ENCODE results near the gene IKZF2. TPM values are rescaled to one million over a fixed set of nuclear protein-coding genes. Genes with fewer than 3 reads are reported as not detected.

IKZF2 gene
- total RNA-seq = 1 to 10 TPM; 6.0 to 6.5 TPM

GRCh38 chr2:213151437-213152064 is at the start of gene IKZF2:
Gene IKZF2, minus strand, starts transcription at chr2:213151612. Its CDS starts 2,983 bp downstream, at chr2:213148629.
- no peaks in the 10 kb centered on the region for H3K36me3 ChIP-seq

GRCh38 chr2:213199871-213200270 is 48.5 kb upstream of the IKZF2 start:
- Histone ChIP-seq H3K36me3 (no peaks in the 10 kb centered on the region), H3K4me3 (no peak overlapping the region), H3K9me3 (no peaks in the 10 kb centered on the region), H3K27me3 (no peaks in the 10 kb centered on the region), H3K4me1 (no peaks in the 10 kb centered on the region), H3K27ac (no peak overlapping the region)
- no peak for DNase-seq (ENCODE audit: low spot score)
- TF ChIP-seq CTCF (IDR thresholded peaks at IDR 0.05) = no peak

More at GRCh38 chr2:213151437-213152064, at the start of gene IKZF2:
- peak; percentile 82 for DNase-seq (ENCODE audit: low spot score)
- no peaks in the 10 kb centered on the region for H3K27me3 ChIP-seq
- no peak for TF ChIP-seq CTCF (IDR thresholded peaks at IDR 0.05)
- H3K9me3 ChIP-seq = no peaks in the 10 kb centered on the region
- H3K4me1 ChIP-seq = peaks cover 0 to 17% of the 10 kb centered on the region in 2 donors
- peak within 1 kb of the TSS; percentile 96 to 99 for H3K27ac ChIP-seq
- H3K4me3 ChIP-seq = peak within 1 kb of the TSS; percentile 84 to 86

GRCh38 chr2:213189001-213189899 is 37.8 kb upstream of the IKZF2 start:
- no peak overlapping the region for H3K4me3 ChIP-seq

GRCh38 chr2:213188533-213188867 is 37.1 kb upstream of the IKZF2 start:
- Histone ChIP-seq H3K9me3 (peaks cover 0 to 5% of the 10 kb centered on the region in 2 donors), H3K27me3 (no peaks in the 10 kb centered on the region), H3K36me3 (no peaks in the 10 kb centered on the region), H3K27ac (no peak overlapping the region), H3K4me3 (no peak overlapping the region), H3K4me1 (no peaks in the 10 kb centered on the region)
- TF ChIP-seq CTCF (IDR thresholded peaks at IDR 0.05) = no peak
- DNase-seq (ENCODE audit: low spot score) = no peak

More at GRCh38 chr2:213189001-213189899, 37.8 kb upstream of the IKZF2 start:
- no peak for TF ChIP-seq CTCF (IDR thresholded peaks at IDR 0.05)
- Histone ChIP-seq H3K4me1 (no peaks in the 10 kb centered on the region), H3K27ac (no peak overlapping the region), H3K9me3 (peaks cover 0 to 5% of the 10 kb centered on the region in 2 donors), H3K36me3 (no peaks in the 10 kb centered on the region), H3K27me3 (no peaks in the 10 kb centered on the region)
- no peak for DNase-seq (ENCODE audit: low spot score)

GRCh38 chr2:213187833-213188532 is 36.6 kb upstream of the IKZF2 start:
- H3K9me3 ChIP-seq = peaks cover 0 to 5% of the 10 kb centered on the region in 2 donors
- DNase-seq (ENCODE audit: low spot score) = no peak
- H3K27me3 ChIP-seq = no peaks in the 10 kb centered on the region

More at GRCh38 chr2:213187833-213188532, 36.6 kb upstream of the IKZF2 start:
- no peak for TF ChIP-seq CTCF (IDR thresholded peaks at IDR 0.05)
- Histone ChIP-seq H3K4me1 (no peaks in the 10 kb centered on the region), H3K27ac (no peak overlapping the region), H3K36me3 (no peaks in the 10 kb centered on the region), H3K4me3 (no peak overlapping the region)

Data from right atrium auricular region (tissue), 2 donors.